Caco-2 (cell line): ENCODE data around the gene ZNF774. TPM values are rescaled to one million over a fixed set of nuclear protein-coding genes. Genes with fewer than 3 reads are reported as not detected.

Experiments
- BruUV-seq: library from RNA; stranded (reverse); fragments of 400-500 nt; replicated peaks from 2 replicates; lab custom pipeline; 2021; lab: Mats Ljungman, UMichigan
- CTCF ChIA-PET: fragments of 300-600 bp; sonication (Branson Sonifier 250); formaldehyde crosslinking; loops from one replicate; lab custom pipeline; 2022; ENCODE audit warnings: antibody characterized with exemption; lab: Charles Lee
- POLR2A ChIA-PET: fragments of 300-600 bp; sonication (Branson Sonifier 250); formaldehyde crosslinking; loops from one replicate; lab custom pipeline; 2022; ENCODE audit warnings: antibody characterized with exemption; lab: Charles Lee
- DNase-seq, 2 experiments: peaks; one replicate each; pipeline versions ENCODE4 v3.0.0 to v3.0.0-alpha.2; 2020 to 2022
- H3K27me3 ChIP-seq: replicated peaks from 2 replicates; pipeline ENCODE4 v1.6.0; 2011; ENCODE audit warnings: low read length; ENCODE audit not compliant: control insufficient read depth, insufficient read depth
- H3K36me3 ChIP-seq: 2 replicates; pipeline ENCODE4 v1.5.1; 2011; ENCODE audit warnings: low read length; ENCODE audit not compliant: control insufficient read depth, insufficient read depth
- H3K4me1 ChIP-seq: fragments of 250-450 bp; sonication (Bioruptor Pico); 2 replicates; pipeline ENCODE4 v1.5.1; 2020; ENCODE audit warnings: mild to moderate bottlenecking
- H3K4me3 ChIP-seq: 2 replicates; pipeline ENCODE4 v1.5.1; 2011; ENCODE audit warnings: low read depth, mild to moderate bottlenecking, control low read depth, low read length
- H3K9me3 ChIP-seq: fragments of 250-450 bp; sonication (Bioruptor Pico); 2 replicates; pipeline ENCODE4 v1.5.1; 2020; ENCODE audit warnings: mild to moderate bottlenecking, moderate library complexity
- H3K27ac Mint-ChIP-seq: one replicate; pipeline ENCODE4 v1.8.0; 2022; ENCODE audit warnings: mixed read lengths; ENCODE audit not compliant: unreplicated experiment
- H3K27me3 Mint-ChIP-seq: one replicate; pipeline ENCODE4 v1.8.0; 2022; ENCODE audit warnings: mixed read lengths; ENCODE audit not compliant: insufficient read depth, unreplicated experiment
- H3K36me3 Mint-ChIP-seq: one replicate; pipeline ENCODE4 v1.8.0; 2022; ENCODE audit warnings: mild to moderate bottlenecking, mixed read lengths; ENCODE audit not compliant: insufficient read depth, unreplicated experiment
- H3K4me1 Mint-ChIP-seq: one replicate; pipeline ENCODE4 v1.8.0; 2022; ENCODE audit warnings: low read depth, mixed read lengths; ENCODE audit not compliant: unreplicated experiment
- H3K4me3 Mint-ChIP-seq: one replicate; pipeline ENCODE4 v1.8.0; 2022; ENCODE audit warnings: mild to moderate bottlenecking, moderate library complexity, mixed read lengths; ENCODE audit not compliant: unreplicated experiment
- H3K9me3 Mint-ChIP-seq: one replicate; pipeline ENCODE4 v1.8.0; 2022; ENCODE audit warnings: mixed read lengths; ENCODE audit not compliant: unreplicated experiment
- CTCF ChIP-seq, 2 experiments: fragments of 200-600 bp in 1 of 2; IDR thresholded peaks; 1 replicate in 1 of 2; 2 replicates in 1 of 2; pipeline versions ENCODE4 v1.5.1 to v1.8.0; 2011 to 2022; ENCODE audit warnings: antibody characterized with exemption in 1 of 2, control low read depth in 1 of 2, inconsistent platforms in 1 of 2, low read depth in 1 of 2, low read length in 1 of 2, mild to moderate bottlenecking in 1 of 2, moderate library complexity in 1 of 2; ENCODE audit not compliant: insufficient read depth in 1 of 2, severe bottlenecking in 1 of 2, unreplicated experiment in 1 of 2
- intact Hi-C: fragments of 100-400 bp; cut with micrococcal nuclease; formaldehyde crosslinking; loops from one replicate; pipeline ENCODE4 v1.10.0; 2022; ENCODE audit not compliant: unreplicated experiment
- total RNA-seq: library from RNA; stranded (reverse); gene quantifications from 2 replicates; pipeline ENCODE4 v1.2.3, GENCODE V29; 2022

Gene ZNF774
- total RNA-seq, 1 experiment from 2014 or later: 11.9 TPM

DNA sequence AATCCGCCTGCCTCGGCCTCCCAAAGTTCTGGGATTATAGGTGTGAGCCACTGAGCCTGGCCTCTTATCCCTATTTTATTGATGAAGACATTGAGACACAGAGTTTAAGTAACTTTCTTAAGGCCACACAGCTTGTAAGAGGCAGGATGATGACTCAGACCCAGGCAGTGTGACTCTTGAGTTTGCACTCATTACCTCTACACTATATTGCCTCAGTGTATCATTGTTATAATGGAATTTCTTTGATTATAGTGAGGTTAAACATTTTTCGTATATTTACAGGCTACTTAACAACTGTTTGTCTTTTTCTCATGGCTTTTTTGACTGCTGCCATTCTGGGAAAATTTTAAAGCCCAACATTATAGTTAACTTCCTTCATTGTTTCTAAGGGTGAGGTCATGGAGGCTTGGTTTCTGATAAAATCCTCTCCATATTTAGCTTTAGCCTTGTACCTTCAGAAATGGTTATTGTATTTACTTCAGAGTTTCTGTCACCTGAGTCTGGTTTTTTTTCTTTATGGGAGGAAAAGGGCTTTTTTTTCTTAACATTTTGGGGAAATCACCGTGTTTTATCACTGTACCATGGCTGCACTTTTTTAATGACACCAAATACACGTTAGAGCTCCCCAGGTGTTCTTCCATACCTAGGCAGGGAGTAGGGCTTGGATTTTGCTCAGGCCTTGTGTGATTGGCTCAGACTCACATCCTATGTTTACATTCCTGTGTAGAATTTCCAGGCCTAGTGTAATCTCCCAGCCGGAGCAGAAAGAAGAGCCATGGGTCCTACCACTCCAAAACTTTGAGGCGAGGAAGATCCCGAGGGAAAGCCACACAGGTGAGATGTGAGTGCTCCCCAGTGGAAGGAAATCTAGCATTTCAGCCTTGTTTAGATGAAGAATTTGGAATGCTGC lies 6.3 kb downstream of the ZNF774 start:
- POLR2A ChIA-PET: interaction anchor here (0.5 to 1.2 kb wide), 2 partner anchors 29 to 54 kb away, joined by 4 to 6 read pairs; partner anchors contain the start of gene IQGAP1
- no peaks in the 10 kb centered on the region for H3K9me3 Mint-ChIP-seq
- TF ChIP-seq CTCF (IDR thresholded peaks at IDR 0.05; ENCODE audit: insufficient read depth in 1 of 2, low read depth in 1 of 2, low read length in 1 of 2, severe bottlenecking in 1 of 2, unreplicated experiment in 1 of 2): no peak
- Histone ChIP-seq H3K4me1 (peaks cover 26% of the 10 kb centered on the region), H3K36me3 (no peaks in the 10 kb centered on the region; the same call in 1 of the 2 replicates), H3K27me3 (no peaks in the 10 kb centered on the region), H3K9me3 (no peaks in the 10 kb centered on the region), H3K4me3 (no peak overlapping the region)
- CTCF ChIA-PET: interaction anchor here (0.7 to 2.4 kb wide), 4 partner anchors 9 to 123 kb away, joined by 3 to 10 read pairs (median 6); no protein-coding TSS in a partner anchor
- H3K4me3 Mint-ChIP-seq: peak overlapping the region; percentile 36
- intact Hi-C loops: loop anchor here (1.0 kb wide), 1 partner anchor 38 kb away; no protein-coding TSS in a partner anchor
- no peaks in the 10 kb centered on the region for H3K4me1 Mint-ChIP-seq
- peaks cover 44% of the 10 kb centered on the region for H3K36me3 Mint-ChIP-seq
- DNase-seq: peak; percentile 51 to 62
- BruUV-seq: no TSS peak
- no peaks in the 10 kb centered on the region for H3K27me3 Mint-ChIP-seq
- H3K27ac Mint-ChIP-seq: peak overlapping the region; percentile 89

DNA sequence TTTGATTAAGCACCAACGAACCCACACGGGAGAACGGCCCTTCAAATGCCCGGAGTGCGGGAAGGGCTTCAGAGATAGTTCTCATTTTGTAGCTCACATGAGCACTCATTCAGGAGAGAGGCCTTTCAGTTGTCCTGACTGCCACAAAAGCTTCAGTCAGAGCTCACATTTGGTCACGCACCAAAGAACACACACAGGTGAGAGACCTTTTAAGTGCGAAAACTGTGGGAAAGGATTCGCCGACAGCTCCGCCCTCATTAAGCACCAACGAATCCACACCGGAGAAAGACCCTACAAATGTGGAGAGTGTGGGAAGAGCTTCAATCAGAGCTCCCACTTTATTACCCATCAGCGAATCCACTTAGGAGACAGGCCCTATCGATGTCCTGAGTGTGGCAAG lies 8.7 kb downstream of the ZNF774 start:
- H3K4me3 Mint-ChIP-seq: no peak overlapping the region
- Histone ChIP-seq H3K27me3 (no peaks in the 10 kb centered on the region), H3K36me3 (no peaks in the 10 kb centered on the region; the same call in 1 of the 2 replicates), H3K4me1 (peaks cover 26% of the 10 kb centered on the region), H3K4me3 (no peak overlapping the region), H3K9me3 (no peaks in the 10 kb centered on the region)
- intact Hi-C loops: no loop called here
- no peak for TF ChIP-seq CTCF (IDR thresholded peaks at IDR 0.05; ENCODE audit: insufficient read depth in 1 of 2, low read depth in 1 of 2, low read length in 1 of 2, severe bottlenecking in 1 of 2, unreplicated experiment in 1 of 2)
- ChIA-PET POLR2A (no interaction called here), CTCF (interaction anchor here (1.0 kb wide), 1 partner anchor 122 kb away, joined by 3 read pairs; no protein-coding TSS in a partner anchor)
- no peaks in the 10 kb centered on the region for H3K27me3 Mint-ChIP-seq
- H3K36me3 Mint-ChIP-seq: peaks cover 37% of the 10 kb centered on the region
- no peaks in the 10 kb centered on the region for H3K9me3 Mint-ChIP-seq
- H3K27ac Mint-ChIP-seq: no peak overlapping the region
- H3K4me1 Mint-ChIP-seq: peaks cover 9% of the 10 kb centered on the region
- DNase-seq: no peak
- no TSS peak for BruUV-seq

GRCh38 chr15:90362936-90363212 lies 10.8 kb downstream of the ZNF774 start:
- H3K36me3 Mint-ChIP-seq: peaks cover 32% of the 10 kb centered on the region
- H3K9me3 ChIP-seq: no peaks in the 10 kb centered on the region
- H3K4me3 Mint-ChIP-seq: no peak overlapping the region
- no peak overlapping the region for H3K4me3 ChIP-seq
- intact Hi-C loops: loop anchor here (1.0 to 2.0 kb wide), 2 partner anchors 50 to 119 kb away; no protein-coding TSS in a partner anchor
- H3K27me3 Mint-ChIP-seq: no peaks in the 10 kb centered on the region
- no peak for TF ChIP-seq CTCF (IDR thresholded peaks at IDR 0.05; ENCODE audit: insufficient read depth in 1 of 2, low read depth in 1 of 2, low read length in 1 of 2, severe bottlenecking in 1 of 2, unreplicated experiment in 1 of 2)
- no peak overlapping the region for H3K27ac Mint-ChIP-seq
- H3K36me3 ChIP-seq: no peaks in the 10 kb centered on the region; the same call in 1 of the 2 replicates
- no peaks in the 10 kb centered on the region for H3K27me3 ChIP-seq
- BruUV-seq: no TSS peak
- POLR2A ChIA-PET: interaction anchor here (0.5 to 1.4 kb wide), 2 partner anchors 14 to 25 kb away, joined by 3 to 9 read pairs; partner anchors contain the start of gene IQGAP1
- H3K4me1 ChIP-seq: peaks cover 34% of the 10 kb centered on the region
- no peaks in the 10 kb centered on the region for H3K9me3 Mint-ChIP-seq
- CTCF ChIA-PET: interaction anchor here (0.8 to 1.0 kb wide), 3 partner anchors 25 to 164 kb away, joined by 3 to 7 read pairs (median 3); partner anchors contain the start of gene IQGAP1
- H3K4me1 Mint-ChIP-seq: peaks cover 20% of the 10 kb centered on the region
- DNase-seq: no peak
